Measurements from ENCODE around the gene OR51E1. TPM values are rescaled to one million over a fixed set of nuclear protein-coding genes. Genes with fewer than 3 reads are reported as not detected.

Gene OR51E1
- total RNA-seq, 4 donors from 2014 or later = 0.12 to 1.2 (median 0.25) TPM

Other genes with a start within 250 kb of the OR51E1 start
- gene OR52K2, start 194.7 kb upstream of the OR51E1 start, total RNA-seq = not detected
- not detected for gene OR52K1, start 161.3 kb upstream of the OR51E1 start, total RNA-seq
- not detected for gene OR52M1, start 98.8 kb upstream of the OR51E1 start, total RNA-seq
- not detected for gene OR52I2, start 62.2 kb upstream of the OR51E1 start, total RNA-seq
- not detected for gene OR52I1, start 49.9 kb upstream of the OR51E1 start, total RNA-seq
- gene TRIM68, start 35.8 kb upstream of the OR51E1 start, total RNA-seq = 1 to 10 TPM; 5.8 to 6.3 (median 6.0) TPM
- gene OR51D1, start 6.5 kb upstream of the OR51E1 start, total RNA-seq = not detected
- under 1 TPM in 1 of 4 donors, not detected in 3; 0.24 TPM for gene OR51E2, start 53.9 kb downstream of the OR51E1 start, total RNA-seq
- gene MMP26, start 60.8 kb downstream of the OR51E1 start, total RNA-seq = not detected
- gene OR51F1, start 126.0 kb downstream of the OR51E1 start, total RNA-seq = not detected
- not detected for gene OR52R1, start 160.4 kb downstream of the OR51E1 start, total RNA-seq
- gene OR51F2, start 177.3 kb downstream of the OR51E1 start, total RNA-seq = not detected
- not detected for gene OR51S1, start 205.2 kb downstream of the OR51E1 start, total RNA-seq
- not detected for gene OR51T1, start 237.9 kb downstream of the OR51E1 start, total RNA-seq